ENCODE data around the gene NLK. TPM values are rescaled to one million over a fixed set of nuclear protein-coding genes. Genes with fewer than 3 reads are reported as not detected.

NLK gene
- total and polyA plus RNA-seq, 2 donors (not counting 3 experiments of a cell fraction or from before 2014, with no cell fraction given) = 23.8 to 34.2 TPM

DNA sequence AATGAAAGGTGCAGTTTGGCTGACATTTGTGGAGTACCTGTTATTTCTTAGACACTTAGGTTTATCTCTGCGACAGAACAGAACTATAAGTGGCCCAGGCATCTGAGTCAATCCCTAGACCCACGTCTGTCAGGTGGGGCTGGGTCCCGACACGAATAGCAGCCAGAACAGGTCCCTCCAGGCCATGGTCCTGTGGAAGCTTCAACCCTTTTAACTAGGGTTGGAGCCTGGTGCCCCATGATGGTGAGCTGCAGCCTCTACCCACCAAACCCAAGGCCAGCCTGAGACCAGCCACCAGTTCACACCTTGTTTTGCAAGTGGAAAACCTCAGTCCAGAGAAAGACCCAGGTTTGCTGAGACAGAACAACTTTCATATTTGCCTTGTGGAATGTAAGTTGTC lies 202.0 kb downstream of the NLK start:
- Histone ChIP-seq H3K4me3 (replicated peaks in 1 of 3; ENCODE audit: insufficient read depth in 1 of 3, low read depth in 1 of 3, low read length in 3 of 3) (no peak overlapping the region), H3K36me3 (ENCODE audit: control insufficient read depth in 2 of 2, extremely low read depth in 1 of 2, insufficient read depth in 2 of 2, low read length in 2 of 2) (no peaks in the 10 kb centered on the region), H3K4me2 (ENCODE audit: insufficient read depth, low read length) (no peak overlapping the region), H3K79me2 (ENCODE audit: control insufficient read depth, insufficient read depth, low read length) (no peaks in the 10 kb centered on the region), H3K27me3 (ENCODE audit: control insufficient read depth in 2 of 2, insufficient read depth in 2 of 2, low read length in 2 of 2) (no peaks in the 10 kb centered on the region), H3K4me1 (ENCODE audit: control insufficient read depth, extremely low read depth, insufficient read depth, low read length) (no peaks in the 10 kb centered on the region), H3K9me3 (replicated peaks; ENCODE audit: control insufficient read depth, insufficient read depth, low read length) (no peaks in the 10 kb centered on the region), H3K9me1 (replicated peaks; ENCODE audit: control insufficient read depth, extremely low read depth, insufficient read depth, low read length) (no peaks in the 10 kb centered on the region), H3K27ac (ENCODE audit: insufficient read depth, low read depth, low read length) (no peak overlapping the region), H2AFZ (ENCODE audit: low read depth, low read length) (no peak overlapping the region), H4K20me1 (replicated peaks; ENCODE audit: control insufficient read depth, extremely low read depth, insufficient read depth, low read length) (no peaks in the 10 kb centered on the region), H3K9ac (replicated peaks; ENCODE audit: extremely low read depth, insufficient read depth, low read length) (no peak overlapping the region)
- POLR2A ChIA-PET = no interaction called here
- FAIRE-seq = no peak
- DNase-seq (ENCODE audit: low read depth, low spot score) = no peak
- no peak for TF ChIP-seq JUN (IDR thresholded peaks at IDR 0.05; ENCODE audit: borderline replicate concordance, insufficient read depth, insufficient read length, low read depth)
- no peak for TF ChIP-seq MYC (IDR thresholded peaks at IDR 0.05; ENCODE audit: low read depth, low read length)
- TF ChIP-seq MAX (IDR thresholded peaks at IDR 0.05; ENCODE audit: insufficient read depth, insufficient read length) = no peak
- no peak for TF ChIP-seq GATA2 (IDR thresholded peaks at IDR 0.05; ENCODE audit: insufficient read depth, insufficient read length, low read depth, low read length)
- TF ChIP-seq, protein P1, sequence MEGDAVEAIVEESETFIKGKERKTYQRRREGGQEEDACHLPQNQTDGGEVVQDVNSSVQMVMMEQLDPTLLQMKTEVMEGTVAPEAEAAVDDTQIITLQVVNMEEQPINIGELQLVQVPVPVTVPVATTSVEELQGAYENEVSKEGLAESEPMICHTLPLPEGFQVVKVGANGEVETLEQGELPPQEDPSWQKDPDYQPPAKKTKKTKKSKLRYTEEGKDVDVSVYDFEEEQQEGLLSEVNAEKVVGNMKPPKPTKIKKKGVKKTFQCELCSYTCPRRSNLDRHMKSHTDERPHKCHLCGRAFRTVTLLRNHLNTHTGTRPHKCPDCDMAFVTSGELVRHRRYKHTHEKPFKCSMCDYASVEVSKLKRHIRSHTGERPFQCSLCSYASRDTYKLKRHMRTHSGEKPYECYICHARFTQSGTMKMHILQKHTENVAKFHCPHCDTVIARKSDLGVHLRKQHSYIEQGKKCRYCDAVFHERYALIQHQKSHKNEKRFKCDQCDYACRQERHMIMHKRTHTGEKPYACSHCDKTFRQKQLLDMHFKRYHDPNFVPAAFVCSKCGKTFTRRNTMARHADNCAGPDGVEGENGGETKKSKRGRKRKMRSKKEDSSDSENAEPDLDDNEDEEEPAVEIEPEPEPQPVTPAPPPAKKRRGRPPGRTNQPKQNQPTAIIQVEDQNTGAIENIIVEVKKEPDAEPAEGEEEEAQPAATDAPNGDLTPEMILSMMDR (IDR thresholded peaks at IDR 0.05; ENCODE audit: extremely low read depth in 1 of 2, insufficient read depth in 1 of 2, low read depth in 1 of 2, low read length in 2 of 2) = no peak
- TF ChIP-seq FOS (IDR thresholded peaks at IDR 0.05; ENCODE audit: borderline replicate concordance, insufficient read depth, low read length) = no peak
- TF ChIP-seq POLR2A (IDR thresholded peaks at IDR 0.05; ENCODE audit: low read depth, low read length) = no peak
- TF ChIP-seq POLR2AphosphoS5 (IDR thresholded peaks at IDR 0.05; ENCODE audit: insufficient read depth, low read depth, low read length) = no peak
- no peak for TF ChIP-seq EZH2 (IDR thresholded peaks at IDR 0.05; ENCODE audit: borderline replicate concordance, low read depth, low read length, severe bottlenecking)
- dilution Hi-C loops (cut with MboI; ENCODE audit: extremely low pct_ligation_motif_present, low sequenced_read_pairs) = no loop called here
- CTCF ChIA-PET = no interaction called here
- intact Hi-C loops (cut with micrococcal nuclease) = no loop called here
- BruUV-seq (replicated peaks) = no TSS peak

Small RNA genes lying within 50 kb of the gene (small RNA-seq; reads per million reads assigned to genes)
- gene RF00006 (ENCODE audit: insufficient read depth, insufficient read length, low read depth, low replicate concordance) (not detected), gene RF00156 (ENCODE audit: insufficient read depth, insufficient read length, low read depth, low replicate concordance) (not detected), gene RF00601 (ENCODE audit: insufficient read depth, insufficient read length, low read depth, low replicate concordance) (not detected), gene RPS29P22 (ENCODE audit: insufficient read depth, insufficient read length, low read depth, low replicate concordance) (not detected)

Other genes starting within 250 kb of the NLK start
- gene NOS2, start 242.1 kb upstream of the NLK start, total RNA-seq = not detected in 2 replicates
- 0.01 TPM in 1 of 2 replicates, not detected in the other for gene NOS2, start 242.1 kb upstream of the NLK start, polyA plus RNA-seq
- 3.1 and 4.0 TPM in 2 replicates for gene LYRM9, start 149.3 kb upstream of the NLK start, total RNA-seq
- gene LYRM9, start 149.3 kb upstream of the NLK start, polyA plus RNA-seq = 3.0 and 4.4 TPM in 2 replicates

Measured in endothelial cell of umbilical vein (primary cell).